Thyroid gland (tissue), 4 donors: Measurements from ENCODE around the gene STK24.

ENCODE experiments used
- POLR2A ChIP-seq, 2 donors: fragments of 450-650 bp; IDR thresholded peaks; one replicate each; pipeline ENCODE4 v1.6.1; 2017; ENCODE audit warnings: antibody characterized with exemption in 2 of 2, mild to moderate bottlenecking in 2 of 2, moderate library complexity in 1 of 2
- TF ChIP-seq, protein P1 (sequence below), 6 experiments: fragments of 200-600 bp in 3 of 6; fragments of 450-650 bp in 3 of 6; sonication (generic) in 3 of 6; IDR thresholded peaks; one replicate each; pipeline ENCODE4 v1.5.1; 2016 to 2019; ENCODE audit warnings: antibody characterized with exemption in 6 of 6, mild to moderate bottlenecking in 2 of 6, inconsistent platforms in 1 of 6, moderate library complexity in 1 of 6

DNA sequence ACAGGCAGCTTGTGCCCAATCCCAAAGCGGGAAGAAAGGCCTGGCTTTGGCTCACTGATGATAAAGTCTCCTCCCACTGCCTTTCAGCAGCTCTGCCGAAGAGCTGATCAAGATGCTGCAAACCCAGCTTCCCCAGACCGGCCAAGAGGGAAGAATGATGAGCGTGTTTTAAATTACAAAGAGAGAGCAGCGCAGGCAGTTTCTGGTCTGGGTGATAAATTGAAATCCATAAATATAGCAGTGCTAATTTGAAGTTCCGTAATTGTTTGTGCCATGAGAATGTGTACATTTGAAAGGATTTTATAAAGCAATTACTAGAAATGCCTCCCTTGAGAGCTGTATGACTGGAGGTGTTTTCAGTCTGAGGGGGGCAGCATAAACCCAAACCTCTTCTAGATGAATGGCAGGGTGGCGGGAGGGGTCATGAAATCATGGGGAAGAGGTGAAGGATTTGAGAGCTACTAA is 171.8 kb downstream of the STK24 start:
- TF ChIP-seq, protein P1, sequence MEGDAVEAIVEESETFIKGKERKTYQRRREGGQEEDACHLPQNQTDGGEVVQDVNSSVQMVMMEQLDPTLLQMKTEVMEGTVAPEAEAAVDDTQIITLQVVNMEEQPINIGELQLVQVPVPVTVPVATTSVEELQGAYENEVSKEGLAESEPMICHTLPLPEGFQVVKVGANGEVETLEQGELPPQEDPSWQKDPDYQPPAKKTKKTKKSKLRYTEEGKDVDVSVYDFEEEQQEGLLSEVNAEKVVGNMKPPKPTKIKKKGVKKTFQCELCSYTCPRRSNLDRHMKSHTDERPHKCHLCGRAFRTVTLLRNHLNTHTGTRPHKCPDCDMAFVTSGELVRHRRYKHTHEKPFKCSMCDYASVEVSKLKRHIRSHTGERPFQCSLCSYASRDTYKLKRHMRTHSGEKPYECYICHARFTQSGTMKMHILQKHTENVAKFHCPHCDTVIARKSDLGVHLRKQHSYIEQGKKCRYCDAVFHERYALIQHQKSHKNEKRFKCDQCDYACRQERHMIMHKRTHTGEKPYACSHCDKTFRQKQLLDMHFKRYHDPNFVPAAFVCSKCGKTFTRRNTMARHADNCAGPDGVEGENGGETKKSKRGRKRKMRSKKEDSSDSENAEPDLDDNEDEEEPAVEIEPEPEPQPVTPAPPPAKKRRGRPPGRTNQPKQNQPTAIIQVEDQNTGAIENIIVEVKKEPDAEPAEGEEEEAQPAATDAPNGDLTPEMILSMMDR (IDR thresholded peaks at IDR 0.05), result no peak
- TF ChIP-seq POLR2A (IDR thresholded peaks at IDR 0.05), result no peak
